Fibroblast of skin of left biceps (primary cell): ENCODE results near the gene SPRR2F.
"Not testable (repeated sequence)": the region's sequence is repeated elsewhere in the genome, so short reads cannot be mapped to it uniquely, and the experiment has no call there.

Experiments
- DNase-seq, 2 experiments: peaks; one replicate each; pipeline ENCODE4 v3.0.0-alpha.2; 2013; ENCODE audit warnings: low read depth in 2 of 2

SPRR2F gene, protein sequence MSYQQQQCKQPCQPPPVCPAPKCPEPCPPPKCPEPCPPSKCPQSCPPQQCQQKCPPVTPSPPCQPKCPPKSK

DNA sequence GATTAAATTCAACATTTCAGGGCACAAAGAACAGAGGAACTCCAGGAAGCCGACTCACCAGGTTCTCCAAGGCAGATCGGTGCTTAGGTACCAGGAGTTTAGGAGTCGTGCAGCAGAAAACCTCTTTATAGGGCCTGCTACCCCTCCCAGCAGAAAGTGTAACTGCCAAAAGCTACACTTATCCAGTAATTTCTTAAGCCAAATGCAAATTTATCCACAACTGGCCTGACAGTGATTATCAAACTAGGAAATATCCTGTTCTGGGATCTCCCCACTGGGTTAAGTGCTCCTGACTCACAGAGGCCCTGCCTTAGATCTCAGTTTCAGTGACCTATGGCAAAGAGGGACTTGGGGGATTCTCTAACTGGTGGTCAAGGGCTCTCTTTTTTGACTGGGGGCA lies at the start of gene SPRR2F:
Gene SPRR2F, minus strand, starts transcription at position 101 of the 400 bp plus-strand sequence. CDS start 783 bp downstream, outside the sequence.
- DNase-seq: no peak

GRCh38 chr1:153155541-153155940 lies 42.2 kb upstream of the SPRR2F start:
- no peak for DNase-seq

GRCh38 chr1:153152481-153152880 lies 39.2 kb upstream of the SPRR2F start:
- no peak for DNase-seq

- DNase-seq: no peak
Measured at GRCh38 chr1:153150846-153151245, 37.5 kb upstream of the SPRR2F start, which contains the start of gene SPRR2G. TSS of gene SPRR2G (minus strand) at chr1:153150890. CDS start at chr1:153150110, 780 bp downstream.

- no peak for DNase-seq
Measured at GRCh38 chr1:153141377-153141776, 28.1 kb upstream of the SPRR2F start.

- no peak for DNase-seq
Measured at GRCh38 chr1:153140484-153140883, 27.2 kb upstream of the SPRR2F start.

GRCh38 chr1:153133743-153134142 lies 20.4 kb upstream of the SPRR2F start:
- no peak for DNase-seq

DNA sequence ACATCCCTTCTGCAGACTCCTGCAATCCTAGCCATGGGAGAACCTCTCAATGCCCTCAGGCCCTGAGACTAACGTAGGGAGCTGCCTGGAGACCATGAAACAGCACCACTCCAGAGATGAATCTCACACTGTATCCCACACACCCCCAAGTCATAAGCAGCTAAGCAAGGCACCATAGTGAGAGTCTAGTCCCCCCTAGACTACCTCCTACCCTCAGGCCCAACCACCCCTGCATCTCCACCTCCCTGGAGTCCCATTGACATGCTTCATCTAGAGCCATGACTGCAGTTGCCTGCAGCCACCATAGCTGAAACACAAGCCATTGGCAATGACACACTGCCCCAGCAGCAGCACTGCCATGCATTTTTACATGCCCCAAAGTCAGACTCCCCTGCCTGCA lies 20.0 kb upstream of the SPRR2F start:
- DNase-seq: no peak

GRCh38 chr1:153128688-153129087 lies 15.4 kb upstream of the SPRR2F start:
- DNase-seq: not testable (repeated sequence)

- DNase-seq: no peak
Measured at GRCh38 chr1:153127296-153127695, 14.0 kb upstream of the SPRR2F start.

DNA sequence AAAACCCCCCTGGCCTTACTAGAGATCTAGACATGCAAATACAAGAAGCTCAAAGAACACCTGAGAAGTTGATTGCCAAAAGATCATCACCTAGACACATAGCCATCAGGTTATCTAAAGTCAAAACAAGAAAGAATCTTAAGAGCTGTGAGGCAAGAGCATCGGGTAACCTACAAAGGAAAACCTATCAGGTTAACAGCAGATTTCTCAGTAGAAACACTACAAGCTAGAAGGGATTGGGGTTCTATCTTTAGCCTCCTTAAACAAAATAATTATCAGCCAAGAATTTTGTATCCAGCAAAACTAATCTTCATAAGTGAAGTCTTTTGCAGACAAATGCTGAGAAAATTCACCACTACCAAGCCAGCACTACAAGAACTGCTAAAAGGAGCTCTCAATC lies 12.2 kb upstream of the SPRR2F start:
- no peak for DNase-seq

DNA sequence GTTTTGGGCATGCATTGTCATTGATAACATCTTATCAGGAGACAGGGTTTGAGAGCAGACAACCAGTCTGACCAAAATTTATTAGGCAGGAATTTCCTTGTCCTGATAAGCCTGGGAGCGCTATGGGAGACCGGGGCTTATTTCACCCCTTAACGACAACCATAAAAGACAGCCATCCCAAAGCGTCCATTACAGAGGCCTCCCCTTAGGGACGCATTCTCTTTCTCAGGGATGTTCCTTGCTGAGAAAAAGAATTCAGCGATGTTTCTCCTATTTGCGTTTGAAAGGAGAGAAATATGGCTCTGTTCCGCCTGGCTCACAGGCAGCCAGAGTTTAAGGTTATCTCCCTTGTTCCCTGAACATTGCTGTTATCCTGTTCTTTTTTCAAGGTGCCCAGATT lies 10.5 kb upstream of the SPRR2F start:
- not testable (repeated sequence) for DNase-seq

- DNase-seq: no peak
Measured at GRCh38 chr1:153122831-153123421, 9.6 kb upstream of the SPRR2F start.

DNA sequence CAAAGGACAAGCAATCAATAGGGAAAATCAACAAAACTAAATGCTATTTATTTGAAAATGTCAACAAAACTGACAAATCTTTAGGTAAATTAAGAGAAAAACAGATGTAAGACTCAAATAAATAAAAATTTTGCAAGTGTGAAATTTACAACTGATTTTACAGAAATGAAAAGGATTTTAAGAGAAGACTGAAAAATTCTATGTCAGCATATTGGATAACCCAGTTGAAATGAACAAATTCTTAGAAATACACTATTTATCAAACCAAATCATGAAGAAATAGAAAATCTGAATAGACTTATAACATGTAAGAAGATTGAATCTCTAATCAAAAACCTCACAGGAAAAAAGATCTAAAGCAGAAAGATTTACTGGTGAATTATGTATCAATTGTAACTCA lies 7.6 kb upstream of the SPRR2F start:
- no peak for DNase-seq

DNA sequence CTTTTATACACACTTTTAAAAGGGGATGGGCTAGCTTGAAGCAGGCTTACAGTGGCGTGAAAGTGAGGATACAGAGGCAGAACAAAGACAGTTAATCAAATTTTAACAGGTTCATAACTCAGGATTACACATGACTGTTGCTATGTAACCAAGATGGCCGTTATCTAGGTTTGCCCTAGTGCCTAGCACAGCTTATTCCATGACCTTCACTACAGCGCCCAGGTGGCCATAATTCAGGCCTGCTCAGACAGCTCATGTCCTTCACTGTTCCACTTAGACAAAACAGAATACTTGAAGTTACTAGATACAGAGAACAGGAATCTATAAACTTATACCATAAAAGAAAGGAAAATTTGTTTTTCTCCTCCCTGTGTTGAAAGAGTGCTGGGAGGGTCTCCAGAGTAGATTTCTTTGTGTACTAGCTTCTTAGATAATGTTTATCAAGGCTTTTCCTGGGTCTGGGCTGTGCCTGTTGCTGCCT lies 6.2 kb upstream of the SPRR2F start:
- DNase-seq: no peak

GRCh38 chr1:153115264-153115663 lies 1.9 kb upstream of the SPRR2F start:
- DNase-seq: not testable (repeated sequence)

GRCh38 chr1:153112454-153112853 lies 862 bp downstream of the SPRR2F start:
- not testable (repeated sequence) for DNase-seq

GRCh38 chr1:153100245-153100644 lies 13.1 kb downstream of the SPRR2F start:
- no peak for DNase-seq

DNA sequence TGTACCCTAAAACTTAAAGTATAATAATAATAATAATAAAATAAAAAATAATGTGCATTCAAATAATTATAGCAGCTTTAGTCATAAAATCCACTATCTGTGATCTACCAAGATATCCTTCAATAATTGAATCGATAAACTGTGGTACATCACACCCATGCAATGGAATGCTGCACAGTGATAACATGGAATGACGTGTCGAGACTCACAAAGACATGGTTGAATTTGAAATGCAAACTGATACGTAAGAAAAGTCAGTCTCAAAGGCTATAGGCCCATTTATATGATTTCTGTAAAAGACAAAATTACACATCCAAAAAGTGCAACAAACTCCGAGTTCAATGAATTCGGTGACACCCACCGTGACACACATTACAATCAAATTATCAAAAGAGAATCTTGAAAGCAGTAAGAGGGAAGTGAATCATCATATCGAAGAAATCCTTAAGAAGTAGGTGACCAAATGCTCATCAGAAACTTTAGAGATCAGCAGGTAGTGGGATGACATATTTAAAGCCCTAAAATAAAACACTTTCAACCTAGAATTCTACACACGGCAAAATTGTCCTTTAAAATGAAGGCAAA lies 13.8 kb downstream of the SPRR2F start:
- DNase-seq: no peak

DNA sequence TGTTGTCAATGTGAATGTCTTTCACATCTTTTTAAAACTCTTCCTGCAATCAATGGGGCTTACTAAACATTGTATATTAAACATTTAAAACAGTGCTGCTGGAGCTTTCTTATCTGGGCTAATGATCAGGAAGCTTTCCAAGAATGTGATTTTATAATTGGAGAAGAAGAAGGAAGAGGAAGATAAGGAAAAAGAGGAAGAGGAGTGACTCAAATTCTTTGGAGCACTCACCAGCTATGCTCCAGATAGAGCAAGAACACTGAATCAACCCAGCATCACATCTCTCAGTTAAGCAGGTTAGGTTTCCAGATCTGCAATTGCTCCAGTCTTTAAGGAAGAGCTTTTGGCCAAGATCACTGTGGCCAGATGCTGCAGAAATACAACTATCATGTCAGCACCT lies 17.6 kb downstream of the SPRR2F start:
- no peak for DNase-seq

DNA sequence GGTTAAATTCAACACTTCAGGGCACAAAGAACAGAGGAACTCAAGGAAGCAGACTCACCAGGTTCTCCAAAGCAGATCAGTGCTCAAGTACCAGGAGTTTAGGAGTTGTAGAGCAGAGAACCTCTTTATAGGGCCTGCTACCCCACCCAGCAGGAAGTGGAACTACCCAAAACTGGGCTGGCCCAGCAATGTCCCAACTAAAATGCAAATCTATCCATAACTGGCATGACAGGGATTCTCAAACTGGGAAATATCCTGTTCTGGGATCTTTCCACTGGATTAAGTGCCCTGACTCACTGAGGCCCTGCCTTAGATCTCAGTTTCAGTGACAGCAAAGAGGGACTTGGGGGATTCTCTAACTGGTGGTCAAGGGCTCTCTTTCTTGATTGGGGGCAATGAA lies 18.9 kb downstream of the SPRR2F start, which contains the start of gene SPRR2E:
Gene SPRR2E, minus strand, starts transcription at position 101 of the 400 bp plus-strand sequence. CDS start 775 bp downstream, outside the sequence.
- DNase-seq: no peak

DNA sequence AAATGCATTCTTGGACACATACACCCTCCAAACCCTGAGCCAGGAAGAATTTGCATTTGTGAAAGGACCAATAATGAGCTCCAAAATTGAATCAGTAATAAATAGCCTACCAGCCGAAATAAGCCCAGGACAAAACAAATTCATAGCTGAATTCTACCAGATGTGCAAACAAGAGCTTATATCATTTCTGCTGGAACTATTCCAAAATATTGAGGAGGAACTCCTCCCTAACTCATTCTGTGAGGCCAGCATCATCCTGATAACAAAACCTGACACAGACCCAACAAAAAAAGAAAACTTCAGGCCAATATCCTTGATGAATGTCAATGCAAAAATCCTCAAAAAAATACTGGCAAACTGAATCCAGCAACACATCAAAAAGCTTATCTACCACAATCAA lies 25.7 kb downstream of the SPRR2F start:
- DNase-seq: no peak

DNA sequence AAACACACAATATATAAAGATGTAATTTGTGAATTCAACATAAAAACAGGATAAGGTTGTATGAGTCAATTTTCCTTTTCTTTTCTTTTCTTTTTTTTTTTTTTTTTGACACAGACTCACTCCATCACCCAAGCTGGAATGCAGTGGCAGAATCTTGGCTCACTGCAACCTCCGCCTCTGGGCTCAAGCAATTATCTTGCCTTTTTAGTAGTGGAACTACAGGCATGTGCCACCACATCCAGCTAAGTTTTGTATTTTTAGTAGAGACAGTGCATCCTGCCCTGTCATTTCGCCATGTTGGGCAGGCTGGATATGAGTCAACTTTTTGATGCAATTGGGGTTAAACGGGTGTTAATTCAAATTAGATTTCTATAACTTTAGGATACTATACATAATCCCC lies 31.6 kb downstream of the SPRR2F start:
- DNase-seq: no peak
